D721Med (cell line): ENCODE results near the gene RXRB.

ENCODE experiments used
- DNase-seq: peaks from one replicate; pipeline ENCODE4 v3.0.0; 2011; ENCODE audit warnings: low spot score; ENCODE audit not compliant: insufficient read length
- FAIRE-seq: peaks from 2 replicates; lab custom pipeline; 2011; peaks lifted over from hg19 to GRCh38; lab: Jason Lieb, UNC
- TF ChIP-seq, protein P1 (sequence below): IDR thresholded peaks from 2 replicates; pipeline ENCODE4 v1.5.1; 2012; ENCODE audit warnings: mild to moderate bottlenecking, control low read depth; ENCODE audit not compliant: insufficient read depth; ENCODE audit errors: missing control alignments

Gene RXRB

DNA sequence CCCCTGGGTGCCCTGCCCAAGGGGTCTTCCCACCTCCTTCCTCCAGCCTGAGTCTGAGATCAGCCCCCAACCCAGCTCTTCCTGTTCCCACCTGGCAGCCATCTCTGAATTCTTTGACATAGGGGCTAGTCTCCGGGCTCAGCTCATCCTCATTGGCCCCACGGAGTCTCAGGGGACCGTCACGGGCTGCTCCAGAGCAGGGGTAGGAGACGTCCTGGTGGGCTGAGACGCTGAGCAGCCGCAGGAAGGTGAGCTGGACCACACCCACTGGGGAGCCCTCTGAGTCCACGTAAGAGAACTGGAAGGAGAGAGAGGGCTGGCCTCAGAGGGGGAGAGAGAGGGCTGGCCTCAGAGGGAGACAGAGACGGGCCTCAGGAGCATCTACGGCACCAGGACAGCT, 36.3 kb downstream of the RXRB start:
- DNase-seq (no peak), FAIRE-seq (no peak)
- TF ChIP-seq, protein P1, sequence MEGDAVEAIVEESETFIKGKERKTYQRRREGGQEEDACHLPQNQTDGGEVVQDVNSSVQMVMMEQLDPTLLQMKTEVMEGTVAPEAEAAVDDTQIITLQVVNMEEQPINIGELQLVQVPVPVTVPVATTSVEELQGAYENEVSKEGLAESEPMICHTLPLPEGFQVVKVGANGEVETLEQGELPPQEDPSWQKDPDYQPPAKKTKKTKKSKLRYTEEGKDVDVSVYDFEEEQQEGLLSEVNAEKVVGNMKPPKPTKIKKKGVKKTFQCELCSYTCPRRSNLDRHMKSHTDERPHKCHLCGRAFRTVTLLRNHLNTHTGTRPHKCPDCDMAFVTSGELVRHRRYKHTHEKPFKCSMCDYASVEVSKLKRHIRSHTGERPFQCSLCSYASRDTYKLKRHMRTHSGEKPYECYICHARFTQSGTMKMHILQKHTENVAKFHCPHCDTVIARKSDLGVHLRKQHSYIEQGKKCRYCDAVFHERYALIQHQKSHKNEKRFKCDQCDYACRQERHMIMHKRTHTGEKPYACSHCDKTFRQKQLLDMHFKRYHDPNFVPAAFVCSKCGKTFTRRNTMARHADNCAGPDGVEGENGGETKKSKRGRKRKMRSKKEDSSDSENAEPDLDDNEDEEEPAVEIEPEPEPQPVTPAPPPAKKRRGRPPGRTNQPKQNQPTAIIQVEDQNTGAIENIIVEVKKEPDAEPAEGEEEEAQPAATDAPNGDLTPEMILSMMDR = no peak

DNA sequence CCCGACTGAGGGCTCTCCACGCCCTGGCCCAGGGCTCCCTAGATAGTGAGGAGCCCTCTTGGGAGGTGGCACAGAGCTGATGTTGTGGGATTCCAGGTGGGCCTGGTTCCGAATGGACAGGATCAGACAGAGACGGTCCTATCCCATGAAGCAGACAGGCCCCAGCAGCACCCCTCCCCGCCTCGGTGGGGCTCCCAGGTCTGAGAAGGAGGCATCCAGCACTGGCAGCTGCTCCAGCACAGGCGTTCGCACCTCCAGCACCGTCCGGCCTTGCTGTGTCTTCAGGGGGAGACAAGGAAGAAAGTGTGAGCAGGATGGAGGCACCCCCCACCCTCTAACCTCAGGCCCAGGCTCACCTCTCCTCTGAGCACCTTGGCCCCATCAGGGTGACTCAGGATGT, 36.9 kb downstream of the RXRB start:
- TF ChIP-seq, protein P1 = no peak
- no peak for DNase-seq
- no peak for FAIRE-seq

DNA sequence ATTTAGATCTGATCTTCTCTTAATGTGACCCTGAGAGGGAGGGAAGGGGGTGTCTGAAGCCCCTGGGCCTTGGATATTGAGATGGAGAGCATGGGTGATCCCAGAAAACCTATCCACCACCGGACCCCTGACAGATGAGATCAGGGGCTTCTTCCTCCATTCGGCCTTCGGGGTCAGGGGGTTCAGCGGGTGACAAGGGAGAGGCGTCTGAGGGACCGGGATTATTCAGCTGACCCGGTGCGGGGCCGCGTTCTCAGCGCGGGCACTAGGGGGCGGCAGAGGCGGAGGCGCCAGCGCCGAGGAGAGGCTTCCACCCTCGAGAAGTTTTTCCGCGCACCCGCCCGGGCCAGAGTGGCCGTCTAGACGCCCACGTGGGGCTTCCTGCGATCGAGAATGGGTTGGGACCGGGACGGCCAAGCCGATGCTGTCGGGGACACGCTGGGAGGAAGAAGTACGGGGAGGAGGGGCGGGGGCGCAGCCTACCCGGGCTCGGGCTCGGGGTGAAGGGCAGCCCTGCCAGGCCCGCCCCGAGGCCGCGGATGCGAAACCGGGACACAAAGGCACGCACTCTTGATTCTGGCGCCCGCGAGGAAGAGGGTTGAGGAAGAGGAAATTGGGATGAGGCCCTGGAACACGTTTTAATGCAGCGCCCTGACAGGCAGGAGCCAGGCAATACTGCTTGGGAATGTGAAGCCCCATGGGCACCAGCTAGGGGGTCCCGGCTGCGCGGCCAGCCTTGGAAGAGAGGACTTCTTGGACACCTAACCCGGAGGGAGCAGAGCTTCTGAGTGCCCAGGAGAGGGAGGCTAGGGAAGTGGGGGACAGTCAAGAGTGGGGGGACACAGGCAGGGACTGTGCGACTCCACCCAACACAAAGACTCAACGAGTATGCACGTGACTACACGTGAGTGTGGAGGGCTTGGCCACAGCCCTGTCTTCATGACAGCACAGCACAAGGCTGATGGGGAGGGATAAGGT, 38.8 kb downstream of the RXRB start:
- FAIRE-seq (no peak), DNase-seq (peak; percentile 95)
- TF ChIP-seq, protein P1 = peak; percentile 84

DNA sequence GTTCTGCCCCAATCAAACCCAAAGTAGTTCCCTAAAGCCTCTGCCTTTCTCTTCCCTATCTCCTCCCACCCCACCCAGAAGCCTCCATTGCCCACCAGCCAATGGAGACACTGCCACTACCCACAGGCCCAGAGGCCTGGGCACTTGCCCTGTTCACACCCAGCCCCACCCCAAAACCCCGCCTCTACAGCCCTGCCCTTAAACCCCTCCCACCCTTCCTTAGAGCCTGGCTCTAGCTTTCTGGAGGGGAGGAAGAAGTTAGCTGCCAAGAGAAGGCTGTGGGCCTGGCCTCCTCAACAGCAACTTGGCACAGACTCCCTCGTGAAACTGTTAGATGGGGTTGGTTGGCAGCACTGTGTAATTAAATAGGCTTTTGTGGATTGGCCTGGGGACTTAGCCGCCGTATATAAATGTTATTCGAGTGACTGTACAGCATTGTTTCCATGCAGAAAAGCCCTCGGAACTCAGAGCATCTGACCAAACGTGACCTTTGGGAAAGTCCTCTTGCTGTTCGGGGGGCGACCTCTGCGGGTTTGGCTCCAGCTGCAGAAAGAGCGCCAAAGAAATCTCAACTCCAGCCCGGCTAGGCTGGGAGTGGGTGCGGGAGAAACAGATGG, 39.6 kb downstream of the RXRB start:
- FAIRE-seq (no peak), DNase-seq (no peak)
- TF ChIP-seq, protein P1 = no peak

DNA sequence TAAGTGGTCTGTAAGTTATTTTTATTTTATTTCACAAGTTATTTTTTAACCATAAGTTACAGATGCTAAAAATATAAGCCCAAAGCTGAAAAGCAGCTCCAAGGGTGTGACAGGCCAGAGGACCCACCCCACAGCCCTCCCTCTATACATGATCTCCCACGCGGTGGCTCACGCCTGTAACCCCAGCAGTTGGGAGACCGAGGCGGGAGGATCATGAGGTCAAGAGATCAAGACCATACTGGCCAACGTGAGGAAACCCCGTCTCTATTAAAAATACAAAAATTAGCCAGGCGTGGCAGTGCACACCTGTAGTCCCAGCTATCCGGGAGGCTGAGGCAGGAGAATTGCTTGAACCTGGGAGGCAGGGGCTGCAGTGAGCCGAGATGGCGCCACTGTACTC, 40.4 kb downstream of the RXRB start:
- DNase-seq (no peak), FAIRE-seq (no peak)
- TF ChIP-seq, protein P1 = no peak

DNA sequence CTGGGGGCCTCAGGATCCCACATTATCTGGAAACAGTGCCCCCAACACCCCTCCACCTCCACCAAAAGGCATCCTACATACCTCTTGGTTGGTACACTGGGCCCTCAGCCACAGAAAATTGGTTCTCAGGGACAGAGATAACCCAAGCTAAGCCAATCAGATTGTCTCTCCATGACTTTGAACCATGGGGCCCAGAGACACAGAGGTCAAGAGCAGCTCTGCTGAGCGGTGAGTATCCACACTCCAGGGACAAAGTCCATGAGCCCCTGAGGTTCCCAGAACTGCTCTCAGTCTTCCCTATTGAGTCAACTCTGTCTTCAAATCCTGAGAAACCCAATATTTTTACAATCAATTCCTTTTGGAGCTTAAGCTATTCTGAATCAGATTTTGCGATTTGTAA, 43.5 kb downstream of the RXRB start:
- TF ChIP-seq, protein P1 = no peak
- FAIRE-seq (no peak), DNase-seq (no peak)
